OCI-LY1 (cell line): Measurements from ENCODE around the gene TMEM59L.

Experiments
- CTCF ChIP-seq: fragments of 200-600 bp; sonication (generic), shearing (Covaris generic); IDR thresholded peaks from 2 replicates; pipeline ENCODE4 v1.5.1; 2017; ENCODE audit warnings: mild to moderate bottlenecking, antibody characterized with exemption, low read length, moderate library complexity, mixed read lengths
- EZH2 ChIP-seq: fragments of 200-600 bp; sonication (generic), shearing (Covaris generic); IDR thresholded peaks from 2 replicates; pipeline ENCODE4 v1.8.0; 2017; ENCODE audit warnings: borderline replicate concordance, mixed run types, mild to moderate bottlenecking, antibody characterized with exemption, low read length, moderate library complexity, mixed read lengths

DNA sequence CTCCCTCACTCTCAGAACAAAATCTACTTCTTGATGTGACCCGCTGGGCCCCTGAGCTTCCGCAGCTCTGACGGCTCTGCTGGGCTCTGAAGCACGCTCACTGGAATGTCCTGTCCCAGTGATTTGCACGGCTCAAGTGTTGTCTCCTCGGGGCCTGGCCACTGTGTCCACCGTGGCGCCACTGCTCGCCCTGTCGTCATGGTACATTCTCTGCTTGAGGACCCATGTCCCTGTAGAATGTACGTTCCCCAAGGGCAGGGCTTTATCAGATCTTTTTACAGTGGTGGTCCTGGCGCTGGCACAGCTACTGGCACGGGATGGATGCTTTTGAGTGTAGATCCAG, 36.3 kb downstream of the TMEM59L start:
- no peak for TF ChIP-seq EZH2
- no peak for TF ChIP-seq CTCF
